Measurements from ENCODE around the gene C17orf67. TPM values are rescaled to one million over a fixed set of nuclear protein-coding genes. Genes with fewer than 3 reads are reported as not detected.

The C17orf67 gene
- total RNA-seq, 1 donor from 2014 or later, result 1.9 TPM

DNA sequence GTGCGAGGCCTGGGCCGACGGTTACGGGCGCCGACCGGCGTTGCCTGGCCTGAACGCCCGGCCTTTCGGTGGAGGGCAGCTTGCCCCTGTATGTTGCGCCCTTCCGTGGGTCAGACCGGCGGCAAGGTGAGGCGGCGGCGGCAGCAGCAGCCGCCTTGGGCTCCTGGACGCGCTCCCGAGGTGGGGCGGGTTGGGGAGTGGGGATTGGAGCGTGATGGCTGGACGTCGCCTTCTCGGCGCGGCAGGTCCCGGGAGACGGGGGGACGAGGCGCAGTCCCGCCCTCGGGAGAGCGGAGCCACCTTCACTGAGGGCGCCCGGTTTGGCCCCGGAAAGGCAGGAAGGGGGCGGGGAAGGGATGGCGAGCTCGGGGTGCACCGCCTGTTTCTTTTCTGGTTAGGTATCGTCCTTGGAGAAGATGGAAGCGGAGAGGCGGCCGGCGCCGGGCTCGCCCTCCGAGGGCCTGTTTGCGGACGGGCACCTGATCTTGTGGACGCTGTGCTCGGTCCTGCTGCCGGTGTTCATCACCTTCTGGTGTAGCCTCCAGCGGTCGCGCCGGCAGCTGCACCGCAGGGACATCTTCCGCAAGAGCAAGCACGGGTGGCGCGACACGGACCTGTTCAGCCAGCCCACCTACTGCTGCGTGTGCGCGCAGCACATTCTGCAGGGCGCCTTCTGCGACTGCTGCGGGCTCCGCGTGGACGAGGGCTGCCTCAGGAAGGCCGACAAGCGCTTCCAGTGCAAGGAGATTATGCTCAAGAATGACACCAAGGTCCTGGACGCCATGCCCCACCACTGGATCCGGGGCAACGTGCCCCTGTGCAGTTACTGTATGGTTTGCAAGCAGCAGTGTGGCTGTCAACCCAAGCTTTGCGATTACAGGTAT, 902 bp upstream of the C17orf67 start:
- ATAC-seq (peak; percentile 39), DNase-seq (ENCODE audit: low spot score) (peak; percentile 66)

DNA sequence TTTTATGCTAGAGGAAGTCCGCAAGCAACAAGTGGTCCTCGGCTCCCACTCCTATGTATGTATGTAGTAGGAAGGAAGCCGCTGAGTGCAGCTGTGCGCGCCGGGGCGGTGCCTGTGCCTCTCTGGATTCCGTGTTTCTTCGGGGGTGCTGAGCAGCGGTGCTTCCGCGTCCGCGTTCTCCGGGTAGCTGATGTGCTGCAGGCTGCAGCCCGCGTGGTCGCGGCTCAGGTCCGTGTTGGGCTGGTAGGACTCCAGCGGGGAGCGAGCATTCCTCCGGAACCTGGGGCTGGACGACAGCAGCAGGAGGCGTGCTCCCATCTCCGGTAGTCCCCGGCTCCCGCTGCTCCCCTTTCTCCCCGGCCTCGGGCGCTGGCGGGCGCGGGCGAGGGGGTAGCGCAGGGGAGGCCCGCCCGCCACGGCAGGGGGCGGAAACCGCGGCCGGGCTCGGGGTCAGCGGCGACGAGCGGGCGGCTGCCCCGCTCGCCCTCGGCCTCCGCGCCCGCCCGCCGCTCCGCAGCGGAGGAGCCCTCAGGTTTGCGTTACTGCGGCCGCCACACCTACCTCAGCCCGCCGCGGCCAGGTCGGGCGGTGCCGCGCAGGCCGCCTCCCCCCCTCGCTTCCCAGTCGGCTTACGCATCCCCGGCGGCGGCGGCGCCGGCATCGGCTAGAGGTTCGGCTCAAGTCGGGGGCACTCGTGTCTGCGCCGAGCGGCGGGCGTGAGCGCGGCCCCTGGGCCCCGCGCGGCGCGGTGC, 487 bp downstream of the C17orf67 start:
- DNase-seq (ENCODE audit: low spot score), result peak; percentile 61
- peak; percentile 58 for ATAC-seq

DNA sequence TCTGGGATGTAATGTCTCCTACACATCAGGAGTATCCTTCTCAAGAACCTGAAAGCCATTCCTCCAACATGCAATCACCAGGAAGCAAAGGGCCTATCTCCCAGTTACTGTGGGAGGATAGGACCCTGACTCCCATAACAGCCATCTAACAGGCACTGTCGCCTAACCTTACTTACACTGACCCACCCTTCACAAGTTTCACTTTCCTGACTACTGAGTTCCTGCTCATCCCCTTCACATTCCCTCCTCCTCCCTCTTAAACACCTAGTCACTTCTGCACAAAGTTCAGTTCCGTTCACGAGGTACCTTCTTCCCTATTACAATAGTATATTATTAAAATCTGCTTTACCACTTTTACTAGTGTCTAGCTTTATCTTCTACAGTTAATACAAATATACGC, 1.3 kb downstream of the C17orf67 start:
- DNase-seq (ENCODE audit: low spot score) (no peak), ATAC-seq (no peak)

DNA sequence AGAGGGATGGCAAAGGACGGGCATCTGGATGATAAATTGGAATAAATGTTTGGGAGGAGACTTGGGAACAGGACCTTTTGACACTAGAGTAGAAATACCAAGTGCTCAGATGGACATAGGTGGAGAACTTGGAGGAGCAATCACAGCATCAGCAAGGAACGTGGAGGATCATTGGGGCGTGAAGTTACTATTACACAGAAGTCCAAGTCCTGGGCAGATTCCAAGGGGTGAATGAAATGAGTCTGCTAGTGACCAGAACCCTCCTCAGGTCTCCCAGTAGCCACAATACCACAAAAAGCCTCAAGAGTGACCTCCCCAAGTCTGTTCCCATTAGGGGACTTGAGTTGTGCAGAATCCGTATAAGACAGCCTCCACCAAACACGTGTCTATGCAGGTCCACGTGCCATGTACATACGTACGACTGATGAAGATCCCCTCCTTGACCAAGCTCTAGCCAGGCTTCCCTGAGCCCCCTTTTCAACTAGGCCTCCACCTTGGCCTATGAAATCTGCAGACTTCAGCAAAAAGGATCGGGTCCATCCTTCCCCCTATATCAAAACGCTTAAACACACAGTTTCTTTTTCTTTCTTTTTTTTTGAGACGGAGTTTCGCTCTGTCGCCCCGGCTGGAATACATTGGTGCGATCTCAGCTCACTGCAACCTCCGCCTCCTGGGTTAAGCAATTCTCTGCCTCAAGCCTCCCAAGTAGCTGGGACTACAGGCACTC, 2.2 kb downstream of the C17orf67 start:
- ATAC-seq (no peak), DNase-seq (ENCODE audit: low spot score) (no peak)

DNA sequence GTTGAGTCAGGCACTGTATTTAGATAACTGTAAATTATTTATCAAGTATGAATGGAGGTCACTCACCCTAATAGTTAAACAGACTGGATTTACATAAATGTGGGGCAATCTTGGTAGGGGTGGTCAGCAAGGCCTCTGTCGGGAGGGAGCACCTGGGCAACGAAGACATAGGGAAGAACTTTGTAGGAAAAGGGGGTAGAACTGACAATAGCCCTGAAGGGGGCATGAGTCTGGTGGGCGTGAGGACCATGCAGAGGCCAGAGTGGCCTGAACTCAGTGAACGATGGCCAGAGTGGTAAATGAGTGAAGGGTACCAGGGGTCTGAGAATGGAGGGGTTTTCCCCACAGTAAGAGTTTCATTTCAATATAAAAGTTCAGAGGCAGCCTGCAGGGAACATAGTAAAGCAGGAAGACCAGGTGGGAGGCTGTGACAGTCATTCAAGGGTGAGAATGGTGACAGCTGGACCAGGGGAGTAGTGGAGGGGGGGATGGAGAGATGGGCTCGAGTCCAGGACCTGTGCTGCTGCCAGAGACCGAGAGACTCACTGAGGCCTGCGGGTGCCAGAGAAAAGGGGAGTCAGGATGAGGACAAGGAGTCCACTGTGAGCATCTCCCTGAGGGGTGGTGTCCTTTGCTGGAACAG, 2.9 kb downstream of the C17orf67 start:
- ATAC-seq (no peak), DNase-seq (ENCODE audit: low spot score) (no peak)

DNA sequence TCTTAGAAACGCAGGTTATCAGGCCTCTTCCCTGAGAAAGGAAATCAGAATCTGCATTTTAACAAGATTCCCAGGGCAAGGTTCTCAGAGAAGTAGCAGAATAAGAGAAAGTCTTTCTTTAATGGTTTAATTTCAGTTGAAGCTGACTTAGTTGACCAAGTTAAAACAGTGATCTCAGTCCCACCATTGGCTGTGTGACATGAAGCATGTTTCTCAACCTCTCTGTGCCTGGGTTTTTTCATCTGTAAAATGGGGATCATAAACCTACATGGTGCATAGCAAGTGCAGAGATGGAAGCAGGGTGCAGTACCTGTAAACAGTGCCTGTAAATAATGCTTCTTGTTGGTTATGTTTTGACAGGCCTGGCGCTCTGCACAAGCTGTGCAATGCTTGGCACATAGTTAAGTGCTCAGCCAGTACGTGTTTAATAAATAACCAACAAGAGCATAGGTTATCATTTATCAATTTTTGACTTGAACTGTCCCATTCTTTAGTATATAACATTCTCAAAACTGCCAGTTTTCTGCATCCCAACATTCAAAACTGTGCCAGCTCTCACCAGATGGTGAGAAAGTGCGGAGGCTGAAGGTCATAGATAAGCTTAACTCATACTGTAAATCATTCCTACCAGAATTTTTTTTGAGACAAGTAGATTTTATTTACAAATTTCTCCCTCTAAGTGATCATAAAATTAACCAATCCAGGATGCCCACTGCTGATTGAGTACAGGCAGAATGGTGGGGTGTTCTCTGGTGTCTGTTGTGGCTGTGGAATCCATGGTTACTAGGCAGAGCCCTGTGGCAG, 6.9 kb downstream of the C17orf67 start:
- peak; percentile 63 for DNase-seq (ENCODE audit: low spot score)
- ATAC-seq, result peak; percentile 72

DNA sequence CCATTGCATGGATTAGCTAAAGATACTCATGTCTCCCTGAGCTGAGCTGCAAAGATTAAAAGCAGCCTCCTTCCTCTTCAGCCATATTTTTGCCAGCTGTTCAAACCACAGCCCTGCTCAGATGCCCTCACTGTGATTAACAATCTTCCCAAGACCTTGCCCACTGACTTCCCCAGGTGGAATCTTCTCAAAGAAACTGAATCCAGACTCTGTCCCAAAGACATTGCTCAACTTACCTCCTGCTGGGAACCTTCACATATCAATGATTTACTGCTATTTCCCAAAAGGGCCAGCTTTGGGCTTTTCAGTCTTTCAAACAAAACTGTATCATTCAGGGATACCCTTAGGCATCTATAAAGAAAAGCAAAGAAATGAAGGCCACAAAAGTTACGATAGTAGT, 9.2 kb downstream of the C17orf67 start:
- DNase-seq (ENCODE audit: low spot score) (no peak), ATAC-seq (no peak)

DNA sequence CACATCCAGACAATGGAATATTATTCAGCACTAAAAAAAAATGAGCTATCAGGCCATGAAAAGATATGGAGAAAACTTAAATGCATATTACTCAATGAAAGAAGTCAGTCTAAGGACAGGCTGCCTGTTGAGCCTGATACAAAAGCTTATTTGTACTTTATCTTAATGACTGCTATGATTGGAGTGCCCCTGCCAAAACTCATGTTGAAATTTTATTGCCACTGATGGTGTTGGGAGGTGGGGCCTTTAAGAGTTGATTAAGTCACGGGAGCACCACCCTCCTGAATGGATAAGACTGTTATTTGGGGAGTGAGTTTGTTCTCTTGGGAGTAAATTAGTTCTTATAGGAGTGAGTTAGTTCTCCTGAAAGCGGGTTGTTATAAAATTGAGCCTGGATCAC, 9.9 kb downstream of the C17orf67 start:
- DNase-seq (ENCODE audit: low spot score) (no peak), ATAC-seq (no peak)

DNA sequence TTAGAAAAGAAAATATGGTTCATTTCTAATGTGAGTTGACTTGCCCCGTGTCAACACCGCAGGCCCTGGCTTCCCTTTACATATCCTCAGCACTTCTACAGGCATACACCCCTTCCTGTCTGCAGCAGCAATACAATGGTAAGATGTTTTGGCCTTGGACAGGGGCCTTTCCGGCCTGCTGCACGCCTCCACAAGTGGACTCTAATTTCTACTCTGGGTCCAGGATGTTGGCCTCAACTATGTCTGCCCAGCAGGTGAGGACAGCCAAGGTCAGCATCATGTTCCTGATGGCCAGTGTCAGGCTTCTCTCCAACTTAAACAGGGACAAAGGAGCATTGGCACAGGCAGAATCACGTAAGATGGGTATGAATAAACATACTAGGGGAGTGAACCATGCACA, 11.0 kb downstream of the C17orf67 start:
- peak; percentile 90 for DNase-seq (ENCODE audit: low spot score)

DNA sequence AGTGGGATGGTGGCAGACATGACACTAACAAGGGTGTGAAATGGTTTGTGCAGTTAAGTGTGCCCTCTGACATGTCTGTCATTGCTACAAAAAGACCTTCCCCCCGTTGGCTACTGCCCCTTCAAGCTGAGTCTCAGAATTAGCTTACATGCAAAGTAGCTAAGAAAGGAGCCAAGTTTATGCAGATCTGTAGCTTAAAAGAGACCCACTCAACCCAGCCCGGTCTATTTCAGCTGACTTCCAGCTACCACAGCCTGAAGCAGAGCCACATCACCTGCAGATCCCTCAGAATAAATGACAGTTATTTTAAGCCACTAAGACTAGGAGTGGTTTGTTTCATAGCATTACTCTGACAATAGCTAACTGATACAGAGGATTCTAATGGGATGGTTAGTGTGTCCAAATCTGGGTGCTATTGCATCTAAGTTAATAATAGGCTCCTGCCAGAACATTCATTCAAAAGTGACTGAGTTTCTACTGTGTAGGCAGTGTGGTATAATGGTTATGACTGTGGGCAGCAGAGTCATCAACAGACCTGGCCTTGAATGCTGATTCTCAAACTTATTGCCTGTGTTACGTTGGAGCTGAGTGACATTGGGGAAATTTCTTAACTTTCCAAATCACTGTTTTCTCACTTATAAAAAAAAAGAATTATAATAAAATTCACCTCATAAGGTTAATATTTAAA, 11.7 kb downstream of the C17orf67 start:
- ATAC-seq (no peak), DNase-seq (ENCODE audit: low spot score) (no peak)

More for the DNA sequence above, 11.0 kb downstream of the C17orf67 start:
- peak; percentile 73 for ATAC-seq

DNA sequence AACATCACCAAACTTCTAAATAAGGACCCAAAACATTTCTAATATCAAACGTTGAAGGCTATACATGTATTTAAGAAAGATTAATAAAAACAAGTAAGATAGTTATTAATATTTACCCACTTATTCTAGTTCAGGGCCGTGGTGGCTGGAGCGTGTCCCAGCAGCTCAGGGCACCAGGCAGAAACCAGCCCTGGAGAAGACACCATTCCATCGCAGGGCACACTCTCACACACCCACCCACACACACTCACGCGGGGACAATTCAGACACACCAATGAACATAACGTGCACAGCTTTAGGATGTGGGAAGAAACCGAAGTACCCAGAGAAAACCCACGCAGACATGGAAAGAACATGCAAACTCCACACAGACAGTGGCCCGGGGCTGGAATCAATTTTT, 13.5 kb downstream of the C17orf67 start:
- ATAC-seq (peak; percentile 29), DNase-seq (ENCODE audit: low spot score) (no peak)

DNA sequence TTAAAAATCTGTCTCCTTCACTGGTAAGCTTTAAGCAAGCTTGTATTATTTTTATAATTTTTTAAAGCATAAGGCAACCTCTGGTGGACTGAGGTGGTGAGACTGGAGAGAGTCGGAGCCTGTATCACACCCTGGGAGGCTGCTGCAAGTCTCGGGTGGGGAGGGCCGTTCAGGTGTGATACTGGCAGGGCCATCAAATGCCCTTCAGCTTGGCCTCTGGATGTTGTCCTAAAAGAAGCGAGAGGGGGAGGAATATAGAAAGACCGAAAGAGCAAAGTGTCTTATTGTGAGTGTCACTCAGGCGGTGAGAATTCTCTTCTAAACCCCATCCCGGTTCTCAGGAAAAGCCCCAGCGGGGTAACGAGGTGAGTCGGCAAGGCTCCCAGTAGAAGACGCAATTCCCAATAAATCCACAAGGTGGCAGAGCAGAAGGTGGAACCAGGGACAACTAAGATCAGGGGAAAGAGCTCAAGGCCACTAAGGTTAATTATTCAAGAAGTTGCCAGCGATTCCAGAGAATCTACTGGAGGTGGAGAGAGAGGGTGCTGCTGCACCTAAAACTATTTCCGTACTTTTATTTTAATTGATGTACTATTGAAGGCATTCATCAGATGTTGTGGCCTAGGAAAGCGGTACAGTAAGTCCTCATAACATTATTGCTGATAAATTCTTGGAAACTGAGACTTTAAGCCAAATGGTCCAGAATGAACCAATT, 14.1 kb downstream of the C17orf67 start:
- DNase-seq (ENCODE audit: low spot score) (peak; percentile 82), ATAC-seq (peak; percentile 87)

DNA sequence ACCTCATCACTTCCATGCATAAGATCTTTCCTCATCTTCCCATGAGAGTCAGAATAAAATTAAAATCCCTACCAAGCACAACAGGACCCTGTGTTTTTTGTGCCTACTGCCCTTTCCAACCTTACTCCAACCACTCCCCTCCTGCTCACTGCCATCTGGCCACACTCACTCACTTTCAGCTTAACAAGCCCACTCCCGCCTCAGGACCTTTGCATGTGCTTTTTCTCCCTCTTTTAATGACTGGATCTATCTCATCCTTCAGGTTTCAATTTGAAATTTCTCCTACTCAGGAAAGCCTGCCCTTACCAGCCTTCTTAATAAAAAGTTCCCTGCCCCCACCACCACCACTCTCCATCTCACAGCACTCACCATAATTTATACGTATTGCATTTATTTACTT, 14.7 kb downstream of the C17orf67 start:
- ATAC-seq (no peak), DNase-seq (ENCODE audit: low spot score) (no peak)

DNA sequence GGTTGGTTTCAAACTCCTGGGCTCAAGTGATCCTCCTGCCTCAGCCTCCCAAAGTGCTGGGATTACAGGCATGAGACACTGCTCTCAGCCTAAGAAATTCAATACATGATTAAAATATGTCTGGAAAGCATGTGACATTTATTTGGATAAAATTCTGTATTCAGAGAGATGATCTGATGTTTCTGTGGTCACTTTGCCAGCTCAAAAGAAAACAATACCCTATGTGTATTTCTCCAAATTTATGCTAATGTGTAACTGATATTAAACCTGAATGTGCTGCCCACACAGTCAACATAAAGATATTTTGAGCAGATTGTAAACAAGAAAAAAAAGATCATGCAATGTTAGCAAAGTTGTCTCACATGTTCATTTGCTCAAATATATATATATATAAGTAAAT, 16.7 kb downstream of the C17orf67 start:
- no peak for ATAC-seq
- no peak for DNase-seq (ENCODE audit: low spot score)

DNA sequence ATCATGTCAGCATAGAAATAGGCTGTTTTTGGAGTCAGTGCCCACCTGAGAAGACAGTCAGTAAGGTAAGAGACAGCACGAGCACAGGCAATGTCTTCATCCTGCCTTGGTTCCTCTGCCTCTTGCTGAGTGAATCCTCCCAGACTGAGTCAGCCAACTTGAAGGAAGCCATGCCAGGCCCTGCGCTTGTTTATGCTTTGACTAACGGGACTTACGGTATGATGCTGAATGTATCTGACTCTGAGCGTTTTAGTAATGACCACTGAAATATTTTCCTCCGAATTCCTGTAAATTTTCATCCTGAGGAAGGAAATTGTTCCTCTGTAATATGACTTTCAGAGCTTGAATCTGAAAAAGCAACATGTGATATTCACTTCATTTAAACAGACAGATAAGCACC, 18.0 kb downstream of the C17orf67 start:
- DNase-seq (ENCODE audit: low spot score), result no peak
- ATAC-seq, result no peak

DNA sequence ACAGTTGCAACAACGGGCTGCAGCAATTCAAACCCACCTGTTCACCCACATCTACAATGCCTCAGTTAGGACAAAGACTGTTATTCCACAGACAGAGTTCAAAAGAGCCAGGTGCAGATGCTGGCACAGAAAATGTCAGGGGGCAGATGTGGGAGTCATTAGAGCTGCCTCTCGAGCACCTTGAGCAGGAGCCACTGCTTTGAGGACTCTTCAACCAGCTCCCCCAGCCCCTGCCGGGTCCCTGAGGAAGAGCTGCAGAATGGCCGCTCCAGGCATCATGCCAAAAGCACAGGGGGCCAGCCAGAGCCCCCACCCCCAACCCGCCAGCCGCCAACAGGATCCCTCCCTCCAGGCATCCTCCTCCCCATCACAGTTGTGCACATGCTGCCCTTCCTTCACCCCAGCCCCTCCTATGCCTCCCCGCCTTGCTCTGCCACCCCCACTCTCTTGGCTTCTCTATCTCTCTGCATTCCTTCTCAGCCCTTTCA, 20.8 kb downstream of the C17orf67 start:
- no peak for ATAC-seq
- no peak for DNase-seq (ENCODE audit: low spot score)

DNA sequence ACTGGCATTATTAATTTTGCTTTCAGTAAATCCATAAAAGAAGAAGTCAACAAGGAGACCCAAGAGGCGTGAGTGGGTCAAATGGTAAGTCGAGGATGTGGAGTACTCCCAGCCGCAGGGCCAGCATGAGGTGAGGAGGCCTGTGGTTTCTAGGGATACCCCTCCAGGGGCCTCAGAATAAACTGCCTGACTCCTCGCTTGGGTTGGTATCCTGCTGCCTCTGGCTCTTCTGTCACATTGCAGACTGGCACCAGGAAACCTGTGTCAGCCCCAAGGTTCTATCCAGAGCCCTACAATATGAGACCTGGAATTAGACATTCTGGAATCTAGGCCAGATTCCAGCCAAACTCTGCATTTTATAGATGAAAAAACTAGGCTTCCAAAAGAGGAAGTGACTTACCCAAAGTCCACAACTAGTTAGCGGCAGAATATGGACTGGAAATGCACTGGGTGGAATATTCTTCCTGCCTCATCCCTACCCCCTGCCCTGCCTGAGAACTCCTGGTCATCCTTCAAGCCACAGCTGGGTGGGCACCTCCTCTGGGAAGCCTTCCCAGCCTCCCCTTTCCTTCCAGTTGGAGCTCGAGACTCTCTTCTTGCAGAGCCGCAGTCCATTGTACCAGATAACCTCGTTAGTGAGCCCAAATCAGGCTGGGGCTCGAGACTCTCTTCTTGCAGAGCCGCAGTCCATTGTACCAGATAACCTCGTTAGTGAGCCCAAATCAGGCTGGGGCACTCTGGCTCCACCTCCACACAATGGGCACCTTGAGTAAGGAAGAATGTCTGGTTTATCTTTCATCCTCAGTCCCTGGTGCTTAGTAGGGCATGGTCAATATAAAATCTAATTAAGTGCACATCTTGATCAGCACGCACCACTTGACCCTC, 22.6 kb downstream of the C17orf67 start:
- DNase-seq (ENCODE audit: low spot score) (no peak), ATAC-seq (no peak)

DNA sequence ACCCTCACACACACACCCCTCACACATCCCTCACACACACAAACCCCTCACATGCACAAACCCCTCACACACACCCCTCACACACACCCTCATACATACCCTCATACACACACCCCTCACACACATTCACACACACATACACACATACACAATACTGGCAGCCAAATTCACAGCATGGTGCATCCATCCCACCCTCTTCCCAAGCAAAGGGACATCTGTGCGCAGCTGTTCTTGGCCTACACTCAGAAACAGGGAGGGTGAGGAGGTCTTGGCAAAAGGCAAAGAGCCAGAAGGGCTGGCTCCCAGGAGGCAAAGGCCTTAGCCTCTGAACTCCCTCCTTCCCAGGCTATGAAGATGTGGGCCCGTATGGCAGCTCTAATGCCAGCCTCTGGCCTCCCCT, 23.4 kb downstream of the C17orf67 start:
- no peak for DNase-seq (ENCODE audit: low spot score)
- ATAC-seq, result no peak
